Measurements from ENCODE around the gene DOCK8. TPM values are rescaled to one million over a fixed set of nuclear protein-coding genes. Genes with fewer than 3 reads are reported as not detected.

Gene DOCK8
- total RNA-seq, 1 donor from 2014 or later: 5.1 TPM

- DNase-seq (ENCODE audit: extremely low spot score, unreplicated experiment): no peak
- H3K36me3 Mint-ChIP-seq: no peaks in the 10 kb centered on the region
- H3K4me1 Mint-ChIP-seq (ENCODE audit: unreplicated experiment): no peaks in the 10 kb centered on the region
- no peaks in the 10 kb centered on the region for H3K9me3 Mint-ChIP-seq
- H3K4me3 Mint-ChIP-seq: no peak overlapping the region
- no peak overlapping the region for H3K27ac Mint-ChIP-seq
- TF ChIP-seq CTCF (conservative IDR thresholded peaks at IDR 0.05): no peak
- peaks cover 2% of the 10 kb centered on the region for H3K27me3 Mint-ChIP-seq
These were observed 35.4 kb downstream of the DOCK8 start for GRCh38 chr9:250039-250438.

- no peak overlapping the region for H3K27ac Mint-ChIP-seq
- H3K4me1 Mint-ChIP-seq (ENCODE audit: unreplicated experiment): no peaks in the 10 kb centered on the region
- no peaks in the 10 kb centered on the region for H3K36me3 Mint-ChIP-seq
- DNase-seq (ENCODE audit: extremely low spot score, unreplicated experiment): no peak
- H3K9me3 Mint-ChIP-seq: no peaks in the 10 kb centered on the region
- H3K4me3 Mint-ChIP-seq: no peak overlapping the region
- H3K27me3 Mint-ChIP-seq: peaks cover 2% of the 10 kb centered on the region
- no peak for TF ChIP-seq CTCF (conservative IDR thresholded peaks at IDR 0.05)
These were observed 36.0 kb downstream of the DOCK8 start for GRCh38 chr9:250625-251024.

GRCh38 chr9:251398-251797 lies 36.7 kb downstream of the DOCK8 start:
- H3K36me3 Mint-ChIP-seq: no peaks in the 10 kb centered on the region
- H3K4me1 Mint-ChIP-seq (ENCODE audit: unreplicated experiment): no peaks in the 10 kb centered on the region
- H3K27ac Mint-ChIP-seq: no peak overlapping the region
- no peak overlapping the region for H3K4me3 Mint-ChIP-seq
- no peak for TF ChIP-seq CTCF (conservative IDR thresholded peaks at IDR 0.05)
- no peaks in the 10 kb centered on the region for H3K9me3 Mint-ChIP-seq
- H3K27me3 Mint-ChIP-seq: peaks cover 2% of the 10 kb centered on the region
- no peak for DNase-seq (ENCODE audit: extremely low spot score, unreplicated experiment)

- peaks cover 2% of the 10 kb centered on the region for H3K27me3 Mint-ChIP-seq
- DNase-seq (ENCODE audit: extremely low spot score, unreplicated experiment): no peak
- no peaks in the 10 kb centered on the region for H3K9me3 Mint-ChIP-seq
- TF ChIP-seq CTCF (conservative IDR thresholded peaks at IDR 0.05): no peak
- H3K27ac Mint-ChIP-seq: no peak overlapping the region
- no peaks in the 10 kb centered on the region for H3K4me1 Mint-ChIP-seq (ENCODE audit: unreplicated experiment)
- no peak overlapping the region for H3K4me3 Mint-ChIP-seq
- no peaks in the 10 kb centered on the region for H3K36me3 Mint-ChIP-seq
These were observed 38.9 kb downstream of the DOCK8 start for GRCh38 chr9:253539-253938.

GRCh38 chr9:254516-254915 lies 39.9 kb downstream of the DOCK8 start:
- TF ChIP-seq CTCF (conservative IDR thresholded peaks at IDR 0.05): no peak
- Mint-ChIP-seq H3K9me3 (no peaks in the 10 kb centered on the region), H3K4me1 (ENCODE audit: unreplicated experiment) (no peaks in the 10 kb centered on the region), H3K27ac (no peak overlapping the region), H3K27me3 (no peaks in the 10 kb centered on the region), H3K36me3 (no peaks in the 10 kb centered on the region), H3K4me3 (no peak overlapping the region)
- DNase-seq (ENCODE audit: extremely low spot score, unreplicated experiment): no peak

- no peak for TF ChIP-seq CTCF (conservative IDR thresholded peaks at IDR 0.05)
- DNase-seq (ENCODE audit: extremely low spot score, unreplicated experiment): no peak
- no peaks in the 10 kb centered on the region for H3K4me1 Mint-ChIP-seq (ENCODE audit: unreplicated experiment)
- no peaks in the 10 kb centered on the region for H3K27me3 Mint-ChIP-seq
- no peak overlapping the region for H3K27ac Mint-ChIP-seq
- H3K9me3 Mint-ChIP-seq: no peaks in the 10 kb centered on the region
- no peak overlapping the region for H3K4me3 Mint-ChIP-seq
- no peaks in the 10 kb centered on the region for H3K36me3 Mint-ChIP-seq
These were observed 43.3 kb downstream of the DOCK8 start for GRCh38 chr9:257957-258356.

Data from type B pancreatic cell (in vitro differentiated cells).